ENCODE measurements around the gene PDGFA. TPM values are rescaled to one million over a fixed set of nuclear protein-coding genes. Genes with fewer than 3 reads are reported as not detected.

The PDGFA gene
- total and polyA plus RNA-seq, 2 experiments from 2014 or later = 6.5 to 25.6 TPM

DNA sequence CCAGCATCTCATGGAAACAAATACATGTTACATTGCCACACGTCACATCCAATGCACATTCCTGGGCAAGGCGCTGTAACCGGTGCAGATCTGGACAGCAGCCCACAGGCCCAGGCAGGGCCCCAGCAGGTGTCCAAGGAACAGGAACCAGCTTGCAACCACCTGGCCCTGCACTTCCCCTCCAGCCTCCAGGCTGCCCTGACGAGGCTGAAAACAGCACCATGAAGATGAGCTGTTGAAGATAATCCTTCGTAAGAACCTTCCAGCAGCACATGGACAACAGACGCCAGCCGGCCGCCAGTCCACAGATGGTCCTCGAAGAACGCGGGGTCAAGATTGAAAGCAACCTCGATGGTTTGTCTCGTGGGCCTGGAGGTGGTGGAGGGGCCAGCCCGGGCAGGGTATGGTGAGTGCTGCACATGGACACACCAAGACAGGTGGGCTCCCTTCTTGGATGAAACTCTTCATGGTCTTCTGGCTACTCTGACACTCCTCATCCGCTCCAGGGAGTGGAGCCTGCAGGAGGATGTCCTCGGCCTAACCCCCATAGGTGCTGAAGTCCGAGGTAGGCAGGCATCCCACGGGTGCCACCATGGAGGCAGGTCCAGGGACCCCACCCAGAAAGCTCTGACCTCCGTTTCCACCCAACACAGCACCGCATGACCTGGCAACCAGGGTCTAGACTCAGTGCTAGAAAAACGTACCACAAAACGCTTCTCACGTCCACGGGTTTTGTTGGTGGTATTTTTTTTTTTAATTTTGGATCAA is 22.9 kb downstream of the PDGFA start:
- Histone ChIP-seq H3K27me3 (no peaks in the 10 kb centered on the region), H3K36me3 (peaks cover 6% of the 10 kb centered on the region), H3K9me3 (ENCODE audit: low read depth) (no peaks in the 10 kb centered on the region), H3K4me3 (no peak overlapping the region), H3K4me1 (ENCODE audit: low read depth) (no peaks in the 10 kb centered on the region), H3K27ac (no peak overlapping the region)
- TF ChIP-seq, protein P1, sequence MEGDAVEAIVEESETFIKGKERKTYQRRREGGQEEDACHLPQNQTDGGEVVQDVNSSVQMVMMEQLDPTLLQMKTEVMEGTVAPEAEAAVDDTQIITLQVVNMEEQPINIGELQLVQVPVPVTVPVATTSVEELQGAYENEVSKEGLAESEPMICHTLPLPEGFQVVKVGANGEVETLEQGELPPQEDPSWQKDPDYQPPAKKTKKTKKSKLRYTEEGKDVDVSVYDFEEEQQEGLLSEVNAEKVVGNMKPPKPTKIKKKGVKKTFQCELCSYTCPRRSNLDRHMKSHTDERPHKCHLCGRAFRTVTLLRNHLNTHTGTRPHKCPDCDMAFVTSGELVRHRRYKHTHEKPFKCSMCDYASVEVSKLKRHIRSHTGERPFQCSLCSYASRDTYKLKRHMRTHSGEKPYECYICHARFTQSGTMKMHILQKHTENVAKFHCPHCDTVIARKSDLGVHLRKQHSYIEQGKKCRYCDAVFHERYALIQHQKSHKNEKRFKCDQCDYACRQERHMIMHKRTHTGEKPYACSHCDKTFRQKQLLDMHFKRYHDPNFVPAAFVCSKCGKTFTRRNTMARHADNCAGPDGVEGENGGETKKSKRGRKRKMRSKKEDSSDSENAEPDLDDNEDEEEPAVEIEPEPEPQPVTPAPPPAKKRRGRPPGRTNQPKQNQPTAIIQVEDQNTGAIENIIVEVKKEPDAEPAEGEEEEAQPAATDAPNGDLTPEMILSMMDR (IDR thresholded peaks at IDR 0.05; ENCODE audit: low read depth, low read length) = no peak
- no peak for DNase-seq (ENCODE audit: low read depth in 1 of 2, low spot score in 1 of 2)

DNA sequence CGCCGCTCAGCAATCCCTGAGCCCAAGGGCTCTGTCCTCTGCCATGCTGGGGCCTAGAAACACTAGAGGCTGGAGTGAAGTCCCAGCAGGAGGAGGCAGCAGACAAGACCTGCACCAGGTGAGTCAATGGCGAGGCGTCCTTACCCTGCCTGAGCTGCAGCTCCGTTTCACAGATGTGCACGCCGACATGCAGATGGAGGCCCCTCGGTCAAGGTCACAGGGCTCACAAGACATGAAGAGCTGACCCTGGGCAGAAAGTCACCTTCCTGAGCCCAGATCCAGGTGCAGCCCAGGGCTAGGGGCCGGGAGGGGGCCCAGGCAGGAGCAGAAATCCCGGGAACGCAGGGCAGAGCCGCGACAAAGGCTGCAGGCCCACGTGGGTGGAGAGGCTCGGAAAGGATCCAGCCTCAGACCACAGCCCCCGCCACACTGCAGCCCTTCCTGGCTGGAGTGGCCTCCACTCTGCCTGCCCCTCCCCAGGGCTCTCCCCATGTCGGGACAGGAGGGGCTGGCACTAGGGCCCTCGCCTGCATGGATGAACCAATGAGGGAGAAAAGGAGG is 23.8 kb downstream of the PDGFA start:
- Histone ChIP-seq H3K4me1 (ENCODE audit: low read depth) (no peaks in the 10 kb centered on the region), H3K27me3 (no peaks in the 10 kb centered on the region), H3K36me3 (peaks cover 6% of the 10 kb centered on the region), H3K4me3 (no peak overlapping the region), H3K27ac (no peak overlapping the region), H3K9me3 (ENCODE audit: low read depth) (no peaks in the 10 kb centered on the region)
- DNase-seq (ENCODE audit: low read depth in 1 of 2, low spot score in 1 of 2) = no peak
- TF ChIP-seq, protein P1 (IDR thresholded peaks at IDR 0.05; ENCODE audit: low read depth, low read length) = no peak

- Histone ChIP-seq H3K4me3 (no peak overlapping the region), H3K9me3 (ENCODE audit: low read depth) (no peaks in the 10 kb centered on the region), H3K27ac (no peak overlapping the region), H3K36me3 (peaks cover 2% of the 10 kb centered on the region), H3K4me1 (ENCODE audit: low read depth) (no peaks in the 10 kb centered on the region), H3K27me3 (no peaks in the 10 kb centered on the region)
- DNase-seq (ENCODE audit: low read depth in 1 of 2, low spot score in 1 of 2) = no peak
- TF ChIP-seq, protein P1 (IDR thresholded peaks at IDR 0.05; ENCODE audit: low read depth, low read length) = no peak
Measured at GRCh38 chr7:495326-495725, 24.3 kb downstream of the PDGFA start.

DNA sequence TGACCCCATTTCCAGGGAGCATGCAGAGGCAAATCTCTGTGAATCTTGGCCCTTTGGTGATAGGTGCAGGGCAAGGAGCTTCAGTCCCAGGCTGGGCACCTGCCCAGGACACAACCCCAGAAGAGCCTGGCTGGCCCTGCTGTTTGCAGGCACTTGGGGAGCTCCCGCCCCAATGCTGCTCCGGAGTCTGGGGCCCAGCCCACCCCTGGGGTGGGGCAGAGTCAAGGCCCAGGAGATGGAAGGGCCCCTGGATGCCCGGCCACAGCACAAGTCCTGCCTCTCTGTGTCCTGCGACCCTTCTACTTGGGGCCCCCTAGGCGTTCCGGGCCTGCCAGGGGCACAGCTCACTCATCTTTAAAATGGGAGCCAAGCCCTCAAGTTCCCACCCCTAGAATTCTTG is 24.7 kb downstream of the PDGFA start:
- Histone ChIP-seq H3K36me3 (no peaks in the 10 kb centered on the region), H3K27me3 (no peaks in the 10 kb centered on the region), H3K27ac (no peak overlapping the region), H3K9me3 (ENCODE audit: low read depth) (no peaks in the 10 kb centered on the region), H3K4me1 (ENCODE audit: low read depth) (no peaks in the 10 kb centered on the region), H3K4me3 (no peak overlapping the region)
- no peak for DNase-seq (ENCODE audit: low read depth in 1 of 2, low spot score in 1 of 2)
- TF ChIP-seq, protein P1 (IDR thresholded peaks at IDR 0.05; ENCODE audit: low read depth, low read length) = no peak

DNA sequence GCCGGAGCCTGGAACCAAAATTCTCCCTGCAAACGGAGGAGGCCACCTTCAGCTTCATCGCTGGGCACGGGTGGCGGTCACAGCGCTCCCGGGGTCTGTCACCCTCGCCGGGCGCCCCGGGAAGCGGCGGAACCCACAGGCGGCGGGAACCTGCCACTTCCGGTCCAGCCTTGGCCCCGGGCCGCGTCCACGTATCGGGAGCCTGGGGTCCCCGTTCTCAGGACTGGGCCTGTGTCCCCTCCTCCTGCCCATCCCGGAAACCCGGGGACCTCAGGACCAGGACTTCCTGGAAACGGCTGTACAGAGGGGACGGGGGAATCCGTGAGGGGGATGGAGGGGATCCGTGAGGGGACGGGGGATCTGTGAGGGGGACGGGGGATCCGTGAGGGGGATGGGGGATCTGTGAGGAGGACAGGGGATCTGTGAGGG is 25.4 kb downstream of the PDGFA start:
- H3K9me3 ChIP-seq (ENCODE audit: low read depth) = no peaks in the 10 kb centered on the region
- TF ChIP-seq, protein P1 (IDR thresholded peaks at IDR 0.05; ENCODE audit: low read depth, low read length) = no peak
- no peaks in the 10 kb centered on the region for H3K27me3 ChIP-seq
- H3K27ac ChIP-seq = no peak overlapping the region
- no peak overlapping the region for H3K4me3 ChIP-seq
- no peaks in the 10 kb centered on the region for H3K36me3 ChIP-seq
- no peak for DNase-seq (ENCODE audit: low read depth in 1 of 2, low spot score in 1 of 2)
- H3K4me1 ChIP-seq (ENCODE audit: low read depth) = no peaks in the 10 kb centered on the region
